NCI-H1436 treated with DMSO at 0.1 percent for 48 hours (cell line): ENCODE results near the gene ZNF568.

ENCODE experiments used
- DNase-seq: peaks from one replicate; lab custom pipeline; 2025; lab: John Stamatoyannopoulos, UW

Gene ZNF568

DNA sequence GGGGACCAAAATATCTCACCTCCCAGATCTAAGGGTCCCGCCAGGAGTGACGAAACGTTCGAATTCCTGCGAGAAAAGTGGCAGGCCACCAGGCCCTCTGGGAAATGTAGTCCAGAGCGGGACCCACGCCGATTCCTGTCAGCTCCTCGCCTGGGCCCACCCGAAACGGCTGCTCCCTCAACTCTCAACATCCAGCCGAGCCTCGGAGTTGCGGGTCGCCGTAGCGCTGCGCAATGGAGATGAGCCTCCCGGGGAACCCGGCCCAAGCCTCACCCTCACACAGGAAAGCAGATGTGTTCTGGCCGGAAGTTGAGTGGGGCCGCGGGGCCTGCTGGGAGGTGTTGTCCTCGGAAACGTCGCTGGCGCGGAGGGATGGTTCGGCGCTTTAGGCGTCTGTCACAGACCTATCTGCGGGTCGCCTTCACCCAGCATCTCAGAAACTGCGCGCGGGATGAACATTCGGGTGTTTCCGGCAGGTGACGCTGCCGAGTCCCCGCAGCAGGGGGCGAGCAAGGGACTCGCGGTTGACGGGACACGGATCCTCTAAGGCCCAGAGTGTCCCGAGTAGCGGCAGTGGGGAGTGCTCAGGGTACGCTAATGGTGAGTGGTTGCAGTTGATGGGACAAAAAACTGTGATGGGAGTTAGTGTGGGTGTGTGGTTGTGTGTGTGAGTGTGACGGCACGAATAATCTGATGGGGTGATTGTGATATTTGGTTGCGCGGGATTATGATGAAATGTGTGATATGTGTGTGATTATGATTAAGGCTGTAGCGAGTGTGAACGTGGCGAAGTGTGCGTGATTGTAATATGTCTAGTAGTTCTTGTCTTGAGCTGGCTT is at the start of gene ZNF568, which contains the start of gene ZNF829:
Gene ZNF568, plus strand, starts transcription at position 341 of the 839 bp plus-strand sequence. CDS start 6,439 bp downstream, outside the sequence.
Gene ZNF829, minus strand, starts transcription at position 300 of the 839 bp plus-strand sequence. CDS start 1,124 bp downstream, outside the sequence.
- DNase-seq = peak; percentile 54

DNA sequence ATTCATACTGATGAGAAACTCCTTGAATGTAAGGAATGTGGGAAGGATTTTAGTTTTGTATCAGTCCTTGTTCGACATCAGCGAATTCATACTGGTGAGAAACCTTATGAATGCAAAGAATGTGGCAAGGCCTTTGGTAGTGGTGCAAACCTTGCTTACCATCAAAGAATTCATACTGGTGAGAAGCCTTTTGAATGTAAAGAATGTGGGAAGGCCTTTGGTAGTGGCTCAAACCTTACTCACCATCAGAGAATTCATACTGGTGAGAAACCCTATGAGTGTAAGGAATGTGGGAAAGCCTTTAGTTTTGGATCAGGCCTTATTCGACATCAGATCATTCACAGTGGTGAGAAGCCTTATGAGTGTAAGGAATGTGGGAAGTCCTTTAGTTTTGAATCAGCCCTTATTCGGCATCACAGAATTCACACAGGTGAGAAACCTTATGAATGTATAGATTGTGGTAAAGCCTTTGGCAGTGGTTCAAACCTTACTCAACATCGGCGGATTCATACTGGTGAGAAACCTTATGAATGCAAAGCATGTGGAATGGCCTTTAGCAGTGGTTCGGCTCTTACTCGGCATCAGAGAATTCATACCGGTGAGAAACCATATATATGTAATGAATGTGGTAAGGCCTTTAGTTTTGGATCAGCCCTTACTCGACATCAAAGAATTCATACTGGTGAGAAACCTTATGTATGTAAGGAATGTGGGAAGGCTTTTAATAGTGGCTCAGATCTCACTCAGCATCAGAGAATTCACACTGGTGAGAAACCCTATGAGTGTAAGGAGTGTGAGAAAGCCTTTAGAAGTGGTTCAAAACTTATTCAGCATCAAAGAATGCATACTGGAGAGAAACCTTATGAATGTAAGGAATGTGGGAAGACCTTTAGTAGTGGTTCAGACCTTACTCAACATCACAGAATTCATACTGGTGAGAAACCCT is 38.9 kb upstream of the ZNF568 start:
- no peak for DNase-seq

GRCh38 chr19:36891768-36892357 is 24.3 kb upstream of the ZNF568 start:
- DNase-seq = no peak

DNA sequence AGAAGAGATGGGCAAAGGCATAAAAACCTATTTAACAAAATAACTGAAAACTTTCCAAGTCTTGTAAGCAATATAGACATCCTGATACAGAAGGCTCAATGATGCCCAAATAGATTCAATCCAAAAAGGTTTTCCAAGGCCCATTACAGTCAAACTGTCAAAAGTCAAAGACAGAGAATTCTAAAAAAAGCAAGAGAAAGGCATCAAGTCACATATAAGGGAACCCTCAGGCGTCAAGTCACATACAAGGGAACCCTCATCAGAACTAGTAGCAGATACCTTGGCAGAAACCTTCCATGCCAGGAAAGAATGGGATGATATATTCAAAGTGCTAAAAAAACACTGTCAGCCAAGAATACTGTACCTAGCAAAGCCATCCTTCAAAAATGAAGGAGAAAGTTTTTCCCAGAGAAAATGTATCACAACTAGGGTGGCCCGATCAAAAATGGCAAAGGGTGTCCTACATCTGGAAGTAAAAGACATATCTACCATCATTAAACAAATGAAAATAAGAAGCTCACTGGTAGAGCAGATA is 21.2 kb upstream of the ZNF568 start:
- DNase-seq = no peak

- no peak for DNase-seq
Measured at GRCh38 chr19:36898422-36898821, 17.7 kb upstream of the ZNF568 start.

DNA sequence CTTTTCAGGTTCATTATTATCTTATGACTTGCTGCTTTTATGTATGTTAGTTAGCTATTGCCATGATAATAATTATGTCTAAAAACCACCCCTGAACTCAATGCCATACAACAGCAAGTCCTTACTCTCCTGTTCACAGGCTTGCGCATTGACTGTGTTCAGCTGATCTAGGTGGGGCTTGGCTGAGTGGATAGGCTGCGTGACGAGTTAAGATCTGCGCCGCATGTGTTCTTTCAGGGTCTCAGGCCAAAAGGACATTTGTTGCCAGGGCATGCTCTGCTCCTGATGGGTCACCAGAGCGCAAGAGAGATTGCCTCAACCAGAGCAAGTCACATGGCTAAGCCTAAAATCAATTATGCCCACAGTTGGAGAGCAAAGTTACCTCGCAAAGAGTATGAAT is 859 bp downstream of the ZNF568 start:
- no peak for DNase-seq

DNA sequence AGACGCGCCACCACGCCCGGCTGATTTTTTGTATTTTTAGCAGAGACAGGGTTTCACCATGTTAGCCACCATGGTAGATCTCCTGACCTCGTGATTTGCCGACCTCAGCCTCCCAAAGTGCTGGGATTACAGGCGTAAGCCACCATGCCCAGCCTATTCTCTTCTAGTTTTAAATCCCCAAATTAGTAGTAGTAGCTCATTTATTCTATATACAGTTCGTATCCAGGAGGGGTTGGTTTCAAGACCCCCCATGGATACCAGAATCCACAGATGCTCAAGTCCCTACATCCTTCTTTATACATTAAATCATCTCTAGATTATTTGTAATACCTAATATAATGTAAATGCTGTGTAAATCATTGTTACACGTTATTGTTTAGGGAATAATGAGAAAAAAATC is 2.0 kb downstream of the ZNF568 start:
- no peak for DNase-seq

GRCh38 chr19:36931684-36932083 is 15.6 kb downstream of the ZNF568 start:
- no peak for DNase-seq

DNA sequence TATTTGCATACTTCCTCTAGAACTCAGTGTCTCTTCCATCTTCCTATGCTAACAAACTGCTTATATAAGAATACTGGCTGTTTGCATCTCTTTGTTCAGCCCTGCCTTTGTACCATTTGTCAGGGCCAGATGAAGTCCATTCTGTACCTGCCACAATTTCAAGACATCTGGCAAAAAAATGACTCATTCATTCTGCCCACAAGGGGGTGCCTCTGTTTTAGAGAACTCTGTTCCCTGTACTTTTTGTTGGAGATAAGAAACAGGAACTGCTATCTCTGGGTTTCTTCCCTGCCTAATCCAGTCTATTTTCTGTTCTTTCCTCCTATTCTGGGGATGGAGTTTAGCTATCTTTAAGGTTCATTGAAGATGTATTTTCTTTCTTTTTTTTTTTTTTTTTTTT is 23.0 kb downstream of the ZNF568 start:
- no peak for DNase-seq

DNA sequence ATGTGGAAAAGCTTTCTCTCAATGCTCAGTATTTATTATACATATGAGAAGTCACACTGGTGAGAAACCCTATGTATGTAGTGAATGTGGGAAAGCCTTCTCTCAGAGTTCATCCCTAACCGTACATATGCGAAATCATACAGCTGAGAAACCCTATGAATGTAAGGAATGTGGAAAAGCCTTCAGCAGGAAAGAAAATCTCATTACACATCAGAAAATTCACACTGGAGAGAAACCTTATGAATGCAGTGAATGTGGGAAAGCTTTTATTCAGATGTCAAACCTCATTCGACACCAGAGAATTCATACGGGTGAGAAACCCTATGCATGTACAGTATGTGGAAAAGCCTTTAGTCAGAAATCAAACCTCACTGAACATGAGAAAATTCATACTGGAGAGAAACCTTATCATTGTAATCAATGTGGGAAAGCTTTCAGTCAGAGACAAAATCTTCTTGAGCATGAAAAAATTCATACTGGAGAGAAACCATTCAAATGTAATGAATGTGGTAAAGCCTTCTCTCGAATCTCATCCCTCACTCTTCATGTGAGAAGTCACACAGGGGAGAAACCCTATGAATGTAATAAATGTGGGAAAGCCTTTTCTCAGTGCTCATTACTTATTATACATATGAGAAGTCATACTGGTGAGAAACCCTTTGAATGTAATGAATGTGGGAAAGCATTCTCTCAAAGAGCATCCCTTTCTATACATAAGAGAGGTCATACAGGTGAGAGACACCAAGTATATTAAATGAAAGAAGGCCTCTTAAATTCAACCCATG is 34.4 kb downstream of the ZNF568 start:
- no peak for DNase-seq

DNA sequence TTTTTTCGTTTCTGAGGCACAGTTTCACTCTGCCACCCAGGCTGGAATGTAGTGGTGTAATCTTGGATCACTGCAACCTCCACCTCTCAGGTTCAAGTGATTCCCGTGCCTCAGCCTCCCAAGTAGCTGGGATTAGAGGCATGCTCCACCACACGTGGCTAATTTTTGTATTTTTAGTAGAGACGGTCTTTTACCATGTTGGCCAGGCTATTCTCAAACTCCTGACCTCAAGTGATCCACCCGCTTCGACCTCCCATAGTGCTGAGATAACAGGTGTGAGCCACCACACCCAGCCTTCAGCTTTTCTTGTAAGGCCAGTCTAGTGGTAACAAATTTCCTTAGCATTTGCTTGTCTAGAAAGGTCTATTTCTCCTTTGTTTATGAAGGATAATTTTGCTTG is 46.2 kb downstream of the ZNF568 start:
- no peak for DNase-seq

- DNase-seq = no peak
Measured at GRCh38 chr19:36963280-36963679, 47.1 kb downstream of the ZNF568 start.

GRCh38 chr19:36972571-36972970 is 56.4 kb downstream of the ZNF568 start:
- no peak for DNase-seq

DNA sequence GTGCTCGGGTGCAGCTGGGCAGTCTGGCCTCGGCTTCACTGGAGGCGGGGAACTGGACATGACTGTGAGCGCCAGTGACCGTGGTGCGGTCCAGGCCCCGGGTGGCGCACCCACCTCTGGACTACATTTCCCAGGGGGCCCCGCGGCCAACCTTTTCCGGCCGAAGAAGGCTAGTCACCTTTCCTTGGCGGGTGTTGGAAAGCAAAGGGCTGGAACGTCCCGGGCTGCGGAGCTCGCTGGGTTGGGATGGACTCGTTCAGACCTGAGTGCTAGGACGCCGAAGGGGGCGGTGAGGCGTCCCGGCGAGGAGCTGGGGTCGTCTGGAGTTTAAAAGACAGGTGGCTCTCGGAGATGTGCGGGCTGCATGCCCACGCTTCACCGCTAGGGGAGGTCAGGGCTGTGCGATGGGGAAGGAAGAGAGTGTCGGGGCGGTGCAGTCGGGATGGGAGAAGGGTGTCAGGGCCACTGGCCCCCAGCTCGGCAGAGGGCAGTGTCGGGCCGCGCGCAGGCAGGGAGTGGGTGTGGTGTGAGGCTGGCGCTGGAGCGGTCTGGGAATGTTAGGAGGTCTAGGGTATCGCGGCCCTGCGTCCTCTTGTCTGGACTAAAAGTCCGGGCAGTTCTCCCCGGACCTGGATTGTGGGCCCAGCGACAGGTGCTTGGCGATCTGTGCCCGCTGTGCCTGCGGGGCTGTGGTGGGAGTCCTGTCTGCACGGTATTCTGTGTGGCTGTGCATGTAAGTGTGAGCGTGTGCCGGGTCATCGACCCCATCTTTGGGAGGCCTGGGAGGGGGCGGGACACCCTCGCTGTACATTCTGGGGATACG is 57.1 kb downstream of the ZNF568 start:
- no peak for DNase-seq

- no peak for DNase-seq
Measured at GRCh38 chr19:36973844-36974195, 57.7 kb downstream of the ZNF568 start.

DNA sequence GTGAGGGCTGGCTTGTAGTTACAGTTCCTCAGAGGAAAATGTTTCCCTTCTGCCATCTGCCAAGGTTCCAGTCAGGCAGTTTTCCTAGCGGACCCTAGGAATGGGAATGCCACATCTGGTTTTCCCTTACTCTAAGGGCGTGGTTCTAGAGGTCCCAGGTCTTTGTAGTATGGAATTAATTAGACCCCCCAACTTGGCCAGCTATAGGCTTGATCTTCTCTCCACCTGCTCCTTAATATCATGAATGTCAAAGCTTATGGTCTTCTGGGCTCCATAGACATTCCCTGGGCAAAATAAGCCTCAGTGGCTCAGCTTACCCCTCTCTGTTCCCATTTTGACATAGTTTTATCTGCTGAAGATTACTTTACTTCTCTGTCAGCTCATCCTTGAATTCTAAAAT is 70.0 kb downstream of the ZNF568 start:
- no peak for DNase-seq

DNA sequence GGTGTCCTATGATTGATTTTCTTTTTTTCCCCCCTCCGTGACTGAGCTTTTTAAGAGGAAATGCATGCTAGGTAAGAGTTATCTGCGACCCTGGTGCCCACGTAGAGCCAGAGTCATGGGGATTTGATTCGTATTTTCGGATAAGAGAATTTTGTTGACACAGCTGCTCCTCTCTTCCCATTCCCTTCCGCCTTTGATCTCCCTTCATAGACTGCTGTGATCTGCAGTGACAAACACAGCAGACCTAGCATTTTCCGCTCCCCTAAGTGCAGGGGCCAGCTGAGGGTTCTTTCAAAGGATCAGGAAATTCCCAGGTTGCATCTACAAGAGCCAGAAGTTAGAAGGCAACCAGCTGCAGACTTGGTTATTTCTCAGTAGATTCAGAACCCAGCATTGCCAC is 70.5 kb downstream of the ZNF568 start:
- no peak for DNase-seq

- DNase-seq = no peak
Measured at GRCh38 chr19:36987091-36987490, 71.0 kb downstream of the ZNF568 start.

DNA sequence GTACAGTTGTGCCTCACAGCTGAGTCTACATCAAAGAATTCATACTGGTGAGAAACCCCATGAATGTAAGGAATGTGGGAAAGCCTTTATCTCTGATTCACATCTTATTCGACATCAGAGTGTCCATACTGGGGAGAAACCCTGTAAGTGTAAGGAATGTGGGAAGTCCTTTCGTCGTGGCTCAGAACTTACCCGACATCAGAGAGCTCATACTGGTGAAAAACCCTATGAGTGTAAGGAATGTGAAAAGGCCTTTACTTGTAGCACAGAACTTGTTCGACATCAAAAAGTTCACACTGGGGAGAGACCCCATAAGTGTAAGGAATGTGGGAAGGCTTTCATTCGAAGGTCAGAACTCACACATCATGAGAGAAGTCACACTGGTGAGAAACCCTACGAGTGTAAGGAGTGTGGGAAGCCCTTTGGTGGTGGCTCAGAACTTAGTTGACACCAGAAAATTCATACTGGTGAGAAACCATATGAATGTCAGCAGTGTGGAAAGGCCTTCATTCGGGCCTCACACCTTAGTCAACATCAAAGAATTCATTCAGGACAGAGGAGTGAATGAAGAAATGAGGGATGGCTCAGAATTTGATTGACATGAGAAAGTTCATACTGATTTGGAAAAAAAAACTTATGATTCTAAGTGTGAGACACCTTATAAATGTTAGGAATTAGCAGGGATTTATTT is 81.2 kb downstream of the ZNF568 start:
- DNase-seq = no peak

DNA sequence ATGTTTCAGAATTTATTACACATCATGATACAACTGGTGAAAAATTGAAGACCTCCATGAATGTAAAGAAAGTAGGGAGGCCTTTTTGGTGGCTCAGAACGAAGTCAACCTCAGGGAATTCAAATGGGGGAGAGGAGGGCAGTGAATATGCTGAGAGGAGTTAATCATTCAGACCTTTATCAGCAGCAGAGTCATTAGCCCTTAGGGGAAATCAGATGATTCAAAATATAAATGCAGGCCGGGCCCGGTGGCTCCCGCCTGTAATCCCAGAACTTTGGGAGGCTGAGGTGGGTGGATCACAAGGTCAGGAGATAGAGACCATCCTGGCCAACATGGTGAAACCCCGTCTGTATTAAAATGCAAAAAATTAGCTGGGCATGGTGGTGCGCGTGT is 81.7 kb downstream of the ZNF568 start:
- DNase-seq = no peak
